Measurements from ENCODE around the gene MYBPH. TPM values are rescaled to one million over a fixed set of nuclear protein-coding genes. Genes with fewer than 3 reads are reported as not detected.

MYBPH gene
- total and polyA plus RNA-seq, 10 donors, result 0.09 to 2.7 (median 0.32) TPM; not detected in 3

GRCh38 chr1:203219934-203220333 is 44.3 kb upstream of the MYBPH start:
- Histone ChIP-seq H3K4me1 (peaks cover 0 to 33% (median 15%) of the 10 kb centered on the region in 6 donors), H3K4me3 (no peak overlapping the region), H3K27me3 (replicated peaks in 1 of 7) (peaks cover 0 to 35% (median 5%) of the 10 kb centered on the region in 7 donors), H3K36me3 (peaks cover 0 to 8% (median 0%) of the 10 kb centered on the region in 6 donors), H3K27ac (no peak overlapping the region), H3K9me3 (no peaks in the 10 kb centered on the region)
- intact Hi-C loops (cut with DNase I; ENCODE audit: low total_unique reads), result loop anchor here (5.0 kb wide), 1 partner anchor 103 kb away; no protein-coding TSS in a partner anchor
- DNase-seq, result no peak
- no peak for TF ChIP-seq CTCF (IDR thresholded peaks at IDR 0.05 in 8 of 11, conservative IDR thresholded peaks at IDR 0.05 in 3 of 11)
- TF ChIP-seq POLR2A (IDR thresholded peaks at IDR 0.05), result no peak
- no peak for TF ChIP-seq POLR2AphosphoS5 (IDR thresholded peaks at IDR 0.05)
- 79 to 90% (median 85%) methylated on average over 7 to 8 of the region's 8 CpGs for WGBS, 5 donors

GRCh38 chr1:203219171-203219570 is 43.5 kb upstream of the MYBPH start:
- no peaks in the 10 kb centered on the region for H3K9me3 ChIP-seq
- 72 to 100% (median 80%) methylated on average over 1 of the region's 1 CpG for WGBS, 5 donors
- H3K4me1 ChIP-seq, result peaks cover 0 to 36% (median 15%) of the 10 kb centered on the region in 6 donors
- TF ChIP-seq POLR2AphosphoS5 (IDR thresholded peaks at IDR 0.05), result no peak
- TF ChIP-seq POLR2A (IDR thresholded peaks at IDR 0.05), result no peak
- TF ChIP-seq CTCF (IDR thresholded peaks at IDR 0.05 in 8 of 11, conservative IDR thresholded peaks at IDR 0.05 in 3 of 11), result no peak
- H3K36me3 ChIP-seq, result peaks cover 0 to 8% (median 0%) of the 10 kb centered on the region in 6 donors
- no peak for DNase-seq
- H3K27ac ChIP-seq, result no peak overlapping the region
- peaks cover 0 to 30% (median 5%) of the 10 kb centered on the region in 7 donors for H3K27me3 ChIP-seq (replicated peaks in 1 of 7)
- no peak overlapping the region for H3K4me3 ChIP-seq
- intact Hi-C loops (cut with DNase I; ENCODE audit: low total_unique reads), result loop anchor here (5.0 kb wide), 1 partner anchor 102 kb away; no protein-coding TSS in a partner anchor

- TF ChIP-seq CTCF (IDR thresholded peaks at IDR 0.05 in 8 of 11, conservative IDR thresholded peaks at IDR 0.05 in 3 of 11) (no peak), POLR2A (IDR thresholded peaks at IDR 0.05) (no peak), POLR2AphosphoS5 (IDR thresholded peaks at IDR 0.05) (no peak)
- Histone ChIP-seq H3K27me3 (replicated peaks in 1 of 7) (peaks cover 0 to 22% (median 5%) of the 10 kb centered on the region in 7 donors), H3K36me3 (no peaks in the 10 kb centered on the region), H3K27ac (peak overlapping the region in 1 of 8 donors; percentile 28), H3K9me3 (no peaks in the 10 kb centered on the region), H3K4me1 (peaks cover 0 to 36% (median 15%) of the 10 kb centered on the region in 6 donors), H3K4me3 (no peak overlapping the region)
- intact Hi-C loops (cut with DNase I; ENCODE audit: low total_unique reads), result loop anchor here (2.0 to 5.0 kb wide), 2 partner anchors 100 to 177 kb away; no protein-coding TSS in a partner anchor
- 27 to 68% (median 52%) methylated on average over 7 of the region's 7 CpGs for WGBS, 5 donors
- DNase-seq, result no peak
Observed at GRCh38 chr1:203217668-203218067, 42.0 kb upstream of the MYBPH start.

- Histone ChIP-seq H3K27ac (no peak overlapping the region), H3K4me3 (no peak overlapping the region), H3K4me1 (peaks cover 0 to 36% (median 15%) of the 10 kb centered on the region in 6 donors), H3K36me3 (no peaks in the 10 kb centered on the region), H3K9me3 (no peaks in the 10 kb centered on the region), H3K27me3 (replicated peaks in 1 of 7) (peaks cover 0 to 22% (median 5%) of the 10 kb centered on the region in 7 donors)
- peak in 1 of 11 experiments; percentile 6 for TF ChIP-seq CTCF (IDR thresholded peaks at IDR 0.05 in 8 of 11, conservative IDR thresholded peaks at IDR 0.05 in 3 of 11)
- TF ChIP-seq POLR2AphosphoS5 (IDR thresholded peaks at IDR 0.05), result no peak
- intact Hi-C loops (cut with DNase I; ENCODE audit: low total_unique reads), result loop anchor here (2.0 to 5.0 kb wide), 2 partner anchors 100 to 176 kb away; no protein-coding TSS in a partner anchor
- 22 to 42% (median 36%) methylated on average over 6 of the region's 6 CpGs for WGBS, 5 donors
- DNase-seq, result no peak
Observed at GRCh38 chr1:203217139-203217655, 41.6 kb upstream of the MYBPH start.
